ENCODE measurements around the gene CNKSR2.

Gene CNKSR2

GRCh38 chrX:21374163-21374993 is at the start of gene CNKSR2:
CNKSR2 (plus strand) TSS chrX:21374418; CDS start chrX:21374898, 480 bp downstream.
- peak in 1 of 2 donors; percentile 1 for DNase-seq

GRCh38 chrX:21354725-21355124 is 19.5 kb upstream of the CNKSR2 start:
- no peak for DNase-seq

- no peak for DNase-seq
These were observed 18.4 kb upstream of the CNKSR2 start for GRCh38 chrX:21355831-21356230.

- no peak for DNase-seq
These were observed 4.6 kb upstream of the CNKSR2 start for GRCh38 chrX:21369613-21370012.

- DNase-seq = no peak
These were observed 1.2 kb upstream of the CNKSR2 start for GRCh38 chrX:21373001-21373400.

- DNase-seq = no peak
These were observed 518 bp upstream of the CNKSR2 start for GRCh38 chrX:21373637-21374162.

GRCh38 chrX:21374994-21375707 is 933 bp downstream of the CNKSR2 start:
- DNase-seq = no peak

GRCh38 chrX:21375708-21376009 is 1.4 kb downstream of the CNKSR2 start:
- DNase-seq = no peak

GRCh38 chrX:21376636-21377035 is 2.4 kb downstream of the CNKSR2 start:
- DNase-seq = no peak

GRCh38 chrX:21379991-21380390 is 5.8 kb downstream of the CNKSR2 start:
- no peak for DNase-seq

- no peak for DNase-seq
These were observed 8.5 kb downstream of the CNKSR2 start for GRCh38 chrX:21382715-21383114.

- no peak for DNase-seq
These were observed 9.3 kb downstream of the CNKSR2 start for GRCh38 chrX:21383546-21383945.

GRCh38 chrX:21384178-21384577 is 10.0 kb downstream of the CNKSR2 start:
- no peak for DNase-seq

GRCh38 chrX:21394792-21395191 is 20.6 kb downstream of the CNKSR2 start:
- DNase-seq = no peak

GRCh38 chrX:21398426-21398825 is 24.2 kb downstream of the CNKSR2 start:
- DNase-seq = no peak

- DNase-seq = no peak
These were observed 26.3 kb downstream of the CNKSR2 start for GRCh38 chrX:21400408-21401121.

GRCh38 chrX:21408307-21408706 is 34.1 kb downstream of the CNKSR2 start:
- DNase-seq = no peak

- DNase-seq = no peak
These were observed 34.6 kb downstream of the CNKSR2 start for GRCh38 chrX:21408788-21409187.

GRCh38 chrX:21412029-21412428 is 37.8 kb downstream of the CNKSR2 start:
- no peak for DNase-seq

GRCh38 chrX:21412883-21413282 is 38.7 kb downstream of the CNKSR2 start:
- no peak for DNase-seq

GRCh38 chrX:21427086-21427485 is 52.9 kb downstream of the CNKSR2 start:
- DNase-seq = no peak

GRCh38 chrX:21437036-21437435 is 62.8 kb downstream of the CNKSR2 start:
- no peak for DNase-seq

- DNase-seq = peak; percentile 11 to 16
These were observed 64.6 kb downstream of the CNKSR2 start for GRCh38 chrX:21438792-21439191.

GRCh38 chrX:21440911-21441310 is 66.7 kb downstream of the CNKSR2 start:
- no peak for DNase-seq

Measured in inflammatory macrophage treated with lipopolysaccharide for 1 hour (primary cell).